SH-SY5Y (cell line): Measurements from ENCODE around the gene KCTD7.

Experiments used
- GATA2 ChIP-seq: IDR thresholded peaks from 2 replicates; pipeline ENCODE4 v1.6.1; 2011; ENCODE audit warnings: mild to moderate bottlenecking, low read depth, low read length
- GATA3 ChIP-seq: IDR thresholded peaks from 2 replicates; pipeline ENCODE4 v1.6.1; 2011; ENCODE audit warnings: low read depth, mild to moderate bottlenecking, low read length, moderate library complexity

DNA sequence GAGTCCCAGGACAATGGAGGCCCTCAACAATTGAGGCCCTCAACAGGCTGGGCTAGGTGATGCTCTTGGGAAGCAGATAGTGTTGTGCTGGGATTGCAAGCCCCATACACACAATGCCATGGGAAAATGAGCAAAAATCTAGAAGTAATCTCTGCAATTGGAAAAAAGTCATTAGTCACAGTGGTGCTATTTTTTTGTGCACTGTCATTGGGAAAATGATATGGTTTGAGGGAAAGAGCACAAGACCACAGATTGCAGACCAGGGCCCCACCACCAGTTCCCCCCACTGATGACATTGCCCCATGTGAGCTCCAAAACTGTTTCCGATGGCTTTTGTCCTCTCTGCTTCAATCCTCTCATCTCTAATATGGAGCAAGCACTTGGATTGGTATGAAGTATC lies 1.9 kb downstream of the KCTD7 start:
- TF ChIP-seq GATA3, result no peak
- no peak for TF ChIP-seq GATA2
